ENCODE measurements around the gene PNPLA7. TPM values are rescaled to one million over a fixed set of nuclear protein-coding genes. Genes with fewer than 3 reads are reported as not detected.

PNPLA7 gene
- total RNA-seq, 1 donor from 2014 or later, result 0.82 TPM

- DNase-seq (ENCODE audit: low spot score in 2 of 2) (no peak), FAIRE-seq (no peak)
Measured at GRCh38 chr9:137465720-137466388, 84.3 kb downstream of the PNPLA7 start.

GRCh38 chr9:137465000-137465719 is 85.0 kb downstream of the PNPLA7 start:
- FAIRE-seq (no peak), DNase-seq (ENCODE audit: low spot score in 2 of 2) (no peak)

GRCh38 chr9:137464291-137464999 is 85.8 kb downstream of the PNPLA7 start:
- FAIRE-seq, result no peak
- no peak for DNase-seq (ENCODE audit: low spot score in 2 of 2)

- DNase-seq (ENCODE audit: low spot score in 2 of 2), result no peak
- FAIRE-seq, result no peak
Measured at GRCh38 chr9:137463931-137464290, 86.3 kb downstream of the PNPLA7 start.

GRCh38 chr9:137462986-137463930 is 86.9 kb downstream of the PNPLA7 start:
- DNase-seq (ENCODE audit: low spot score in 2 of 2), result no peak
- no peak for FAIRE-seq

- FAIRE-seq (no peak), DNase-seq (ENCODE audit: low spot score in 2 of 2) (no peak)
Measured at GRCh38 chr9:137462396-137462985, 87.7 kb downstream of the PNPLA7 start.

- DNase-seq (ENCODE audit: low spot score in 2 of 2) (no peak), FAIRE-seq (no peak)
Measured at GRCh38 chr9:137461663-137462395, 88.4 kb downstream of the PNPLA7 start.

- no peak for FAIRE-seq
Measured at GRCh38 chr9:137461316-137461662, 88.9 kb downstream of the PNPLA7 start.

GRCh38 chr9:137460363-137461315 is 89.6 kb downstream of the PNPLA7 start:
- DNase-seq (ENCODE audit: low spot score in 2 of 2), result no peak
- FAIRE-seq, result no peak

More at GRCh38 chr9:137461316-137461662, 88.9 kb downstream of the PNPLA7 start:
- no peak for DNase-seq (ENCODE audit: low spot score in 2 of 2)

- DNase-seq (ENCODE audit: low spot score in 2 of 2), result no peak
- no peak for FAIRE-seq
Measured at GRCh38 chr9:137459601-137460362, 90.4 kb downstream of the PNPLA7 start.

- no peak for FAIRE-seq
- DNase-seq (ENCODE audit: low spot score in 2 of 2), result peak; percentile 100
Measured at GRCh38 chr9:137459152-137459600, 91.0 kb downstream of the PNPLA7 start, which contains the start of gene NSMF. Gene NSMF, minus strand, starts transcription at chr9:137459334. Its CDS starts 232 bp downstream, at chr9:137459102.

GRCh38 chr9:137458194-137459151 is 91.7 kb downstream of the PNPLA7 start:
- peak; percentile 79 to 86 for DNase-seq (ENCODE audit: low spot score in 2 of 2)

GRCh38 chr9:137457406-137458193 is 92.6 kb downstream of the PNPLA7 start:
- FAIRE-seq, result no peak
- DNase-seq (ENCODE audit: low spot score in 2 of 2), result no peak

More at GRCh38 chr9:137458194-137459151, 91.7 kb downstream of the PNPLA7 start:
- no peak for FAIRE-seq

- DNase-seq (ENCODE audit: low spot score in 2 of 2), result no peak
- no peak for FAIRE-seq
Measured at GRCh38 chr9:137456864-137457405, 93.3 kb downstream of the PNPLA7 start.
